Measurements from ENCODE around the gene DNMT1.

- TF ChIP-seq POLR2A (IDR thresholded peaks at IDR 0.05) (no peak), CTCF (IDR thresholded peaks at IDR 0.05) (no peak)
These were observed 60.7 kb downstream of the DNMT1 start for GRCh38 chr19:10134040-10134439.

Measured in body of pancreas (tissue), 4 donors.